Choroid plexus epithelial cell (primary cell): ENCODE results near the gene PDHX.

ENCODE experiments used
- DNase-seq: peaks from one replicate; pipeline ENCODE4 v3.0.0-alpha.2; 2010; ENCODE audit warnings: low read depth
- H3K4me3 ChIP-seq: 2 replicates; pipeline ENCODE4 v1.5.1; 2011; ENCODE audit warnings: low read depth, mild to moderate bottlenecking, control low read depth, low read length, moderate library complexity
- TF ChIP-seq, protein P1 (sequence below): conservative IDR thresholded peaks from 2 replicates; pipeline ENCODE4 v1.5.1; 2011; ENCODE audit warnings: low read depth, mild to moderate bottlenecking, control low read depth, inconsistent platforms, low read length, moderate library complexity

The PDHX gene

DNA sequence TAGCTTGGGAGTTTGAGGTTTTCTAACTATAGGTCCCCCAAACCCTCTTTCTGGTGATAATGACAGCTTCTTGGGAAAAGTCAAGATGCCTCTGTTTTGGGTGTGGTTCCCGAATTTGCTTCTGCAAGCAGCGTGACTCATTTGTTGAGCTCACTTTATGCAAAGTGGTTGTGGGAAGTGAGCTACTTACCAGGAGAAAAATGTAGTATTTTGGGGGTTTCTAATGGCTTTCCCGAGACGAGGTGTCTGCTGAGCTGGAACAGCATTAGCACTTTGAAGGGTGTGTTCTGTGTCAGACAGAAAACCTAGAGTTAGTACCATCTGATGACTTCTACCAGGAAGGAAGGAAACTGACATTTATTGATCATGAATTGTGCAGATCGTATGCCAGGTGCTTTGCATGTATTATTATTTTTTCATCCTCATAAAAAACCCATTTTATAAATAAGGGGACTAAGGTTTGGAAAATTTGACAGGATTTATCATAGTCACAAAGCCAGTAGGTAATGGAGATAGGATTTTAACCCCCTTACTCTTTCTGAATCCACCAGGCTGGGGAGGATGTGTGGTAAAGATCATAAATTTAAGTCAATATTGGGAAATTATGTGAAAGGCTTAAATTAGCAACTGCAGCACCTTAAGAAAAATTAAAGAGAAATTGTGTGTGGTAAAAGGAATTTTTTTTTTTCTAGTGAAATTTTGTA lies 113.7 kb downstream of the PDHX start:
- H3K4me3 ChIP-seq, result no peak overlapping the region
- DNase-seq, result peak; percentile 72
- TF ChIP-seq, protein P1, sequence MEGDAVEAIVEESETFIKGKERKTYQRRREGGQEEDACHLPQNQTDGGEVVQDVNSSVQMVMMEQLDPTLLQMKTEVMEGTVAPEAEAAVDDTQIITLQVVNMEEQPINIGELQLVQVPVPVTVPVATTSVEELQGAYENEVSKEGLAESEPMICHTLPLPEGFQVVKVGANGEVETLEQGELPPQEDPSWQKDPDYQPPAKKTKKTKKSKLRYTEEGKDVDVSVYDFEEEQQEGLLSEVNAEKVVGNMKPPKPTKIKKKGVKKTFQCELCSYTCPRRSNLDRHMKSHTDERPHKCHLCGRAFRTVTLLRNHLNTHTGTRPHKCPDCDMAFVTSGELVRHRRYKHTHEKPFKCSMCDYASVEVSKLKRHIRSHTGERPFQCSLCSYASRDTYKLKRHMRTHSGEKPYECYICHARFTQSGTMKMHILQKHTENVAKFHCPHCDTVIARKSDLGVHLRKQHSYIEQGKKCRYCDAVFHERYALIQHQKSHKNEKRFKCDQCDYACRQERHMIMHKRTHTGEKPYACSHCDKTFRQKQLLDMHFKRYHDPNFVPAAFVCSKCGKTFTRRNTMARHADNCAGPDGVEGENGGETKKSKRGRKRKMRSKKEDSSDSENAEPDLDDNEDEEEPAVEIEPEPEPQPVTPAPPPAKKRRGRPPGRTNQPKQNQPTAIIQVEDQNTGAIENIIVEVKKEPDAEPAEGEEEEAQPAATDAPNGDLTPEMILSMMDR, result no peak

DNA sequence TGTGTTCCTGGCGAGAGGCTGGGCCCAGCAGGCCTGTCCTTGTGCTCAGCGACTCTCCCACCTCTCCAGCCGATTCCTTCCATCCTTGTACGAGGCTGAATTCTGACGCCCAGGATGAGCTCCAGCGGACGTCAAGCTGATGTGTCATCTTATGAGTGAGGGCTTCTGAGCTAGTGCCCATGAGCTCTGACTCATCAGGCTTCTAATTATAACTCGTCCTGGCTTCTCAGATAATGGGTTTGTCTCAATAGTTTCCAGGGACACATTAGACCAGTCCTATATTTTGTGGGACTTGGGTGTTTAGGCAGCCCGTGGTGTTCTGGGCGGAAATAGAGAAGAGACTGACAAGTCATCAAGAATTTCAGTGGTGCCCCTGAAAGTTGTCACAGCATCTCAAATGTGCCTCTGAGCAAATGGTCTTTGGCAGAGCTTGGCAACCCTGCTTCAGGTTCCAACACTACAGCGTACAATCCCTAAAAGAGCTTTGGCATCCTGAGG lies 114.3 kb downstream of the PDHX start:
- H3K4me3 ChIP-seq, result no peak overlapping the region
- DNase-seq, result peak; percentile 94
- TF ChIP-seq, protein P1, result no peak

DNA sequence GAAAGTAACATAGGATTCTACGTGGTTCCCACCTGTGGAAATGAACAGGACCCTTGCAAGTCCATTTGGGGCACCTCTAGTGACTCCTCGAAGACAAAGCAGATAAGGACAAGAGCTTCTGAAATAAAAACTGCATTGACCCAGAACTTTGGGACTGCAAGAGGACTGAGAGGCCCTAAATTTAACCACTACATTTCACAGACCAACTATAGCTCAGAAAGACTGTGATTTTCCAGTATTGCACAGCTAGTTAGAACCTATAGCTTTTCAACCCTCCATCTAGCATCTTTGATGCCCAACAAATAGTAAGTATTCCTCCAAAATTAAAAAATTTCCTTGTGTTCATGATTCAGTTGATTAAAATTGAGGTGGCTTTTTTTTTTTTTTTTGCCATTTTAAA lies 114.9 kb downstream of the PDHX start:
- TF ChIP-seq, protein P1, result no peak
- no peak overlapping the region for H3K4me3 ChIP-seq
- DNase-seq, result no peak

DNA sequence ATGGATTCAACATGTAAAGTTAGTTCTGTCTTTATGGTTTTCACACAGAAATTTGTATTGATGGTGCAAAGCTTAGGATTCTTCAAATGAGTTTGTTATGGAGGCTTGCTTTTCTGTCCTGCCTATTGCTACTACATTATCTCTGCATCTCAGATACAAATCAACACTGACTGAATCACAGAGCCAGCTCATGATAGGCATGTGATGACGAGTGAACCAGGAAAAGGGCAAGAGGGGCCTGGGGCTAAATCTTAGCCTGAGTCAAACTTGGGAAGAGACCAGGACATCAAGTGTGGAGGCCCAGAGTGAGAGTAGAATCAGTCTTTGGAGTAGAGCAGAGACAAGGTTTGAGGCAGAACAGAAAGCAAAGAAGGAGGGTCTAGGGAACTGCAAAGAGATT lies 115.4 kb downstream of the PDHX start:
- H3K4me3 ChIP-seq, result no peak overlapping the region
- TF ChIP-seq, protein P1, result no peak
- DNase-seq, result peak; percentile 13

DNA sequence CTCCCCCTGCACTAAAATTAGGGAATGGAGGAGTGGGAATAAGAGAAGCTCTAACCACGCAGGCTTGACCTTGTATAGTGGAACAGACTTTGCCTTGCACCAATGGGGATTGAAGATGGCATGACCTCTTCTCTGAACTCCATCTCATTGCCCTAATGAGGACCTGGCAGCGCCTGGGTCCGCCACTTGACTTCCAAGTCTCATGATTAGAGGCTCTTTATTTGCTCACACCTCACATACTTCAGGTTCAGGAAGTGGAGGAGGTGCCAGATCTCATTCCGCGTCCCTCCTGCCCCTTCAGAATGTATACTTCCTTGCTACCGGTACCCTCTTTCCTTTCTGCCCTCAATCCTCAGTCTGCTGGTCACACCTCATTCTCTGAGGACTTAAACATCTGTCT lies 116.6 kb downstream of the PDHX start:
- no peak overlapping the region for H3K4me3 ChIP-seq
- TF ChIP-seq, protein P1, result no peak
- no peak for DNase-seq

DNA sequence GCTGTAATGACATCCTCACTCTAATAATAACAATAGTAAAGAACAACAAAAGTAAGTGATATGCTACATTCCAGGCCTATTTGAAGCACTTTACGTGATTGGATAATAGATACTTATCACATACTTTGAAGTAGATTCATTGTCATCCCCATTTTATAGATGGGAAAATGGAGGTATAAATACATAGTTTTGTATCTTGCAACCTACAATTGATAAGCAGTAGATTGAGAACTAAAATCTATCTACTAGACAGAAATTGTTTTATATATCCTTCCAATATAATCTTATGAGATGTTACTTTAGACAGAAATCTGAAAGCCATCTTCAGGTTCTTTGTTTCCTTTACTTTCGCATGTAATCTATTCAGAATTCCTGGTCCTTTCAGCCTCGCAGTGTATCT lies 118.0 kb downstream of the PDHX start:
- no peak overlapping the region for H3K4me3 ChIP-seq
- TF ChIP-seq, protein P1, result no peak
- no peak for DNase-seq

DNA sequence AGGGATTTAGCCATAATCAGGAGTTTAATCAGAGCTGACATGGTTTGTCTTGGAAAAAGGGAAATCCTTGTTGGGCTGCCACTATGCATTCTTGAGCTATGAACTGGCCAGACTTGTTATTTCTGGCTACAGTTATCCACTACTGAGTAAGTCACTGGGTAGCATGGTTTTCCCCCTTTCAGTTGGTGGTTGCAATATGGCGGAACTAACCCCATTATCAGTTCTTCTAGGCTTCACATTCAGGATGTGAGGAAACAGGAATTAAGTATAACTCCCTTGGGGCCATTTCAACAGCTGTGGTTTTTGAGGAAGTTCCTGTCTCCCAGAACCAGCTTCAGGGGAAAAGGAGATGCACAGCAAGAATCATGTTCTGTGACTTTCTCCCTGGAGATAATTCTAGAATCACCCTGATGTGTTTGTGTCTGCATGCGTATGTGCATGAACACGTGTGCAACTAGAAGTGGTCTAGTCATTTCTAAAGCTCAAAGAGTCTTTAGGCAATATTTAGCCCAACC lies 119.5 kb downstream of the PDHX start:
- no peak overlapping the region for H3K4me3 ChIP-seq
- DNase-seq, result peak; percentile 94
- TF ChIP-seq, protein P1, result no peak
